Activated naive CD8-positive, alpha-beta T cell treated with anti-CD3 and anti-CD28 coated beads, Interleukin-2, amount 10 ng/mL, durations not matched to agents 7 days and 5 days (primary cell): ENCODE data around the gene VSTM2L. TPM values are rescaled to one million over a fixed set of nuclear protein-coding genes. Genes with fewer than 3 reads are reported as not detected.
A peak's percentile ranks its signal among the peaks of the same experiment; 100 is the strongest.

ENCODE experiments used
- ATAC-seq: fragments of 150-1000 bp; cut with Tn5 transposase; one replicate; pipeline ENCODE4 v1.10.0; 2021; ENCODE audit warnings: low read depth, moderate library complexity
- POLR2A ChIA-PET: fragments of 350-600 bp; sonication (Branson Sonifier 250); formaldehyde crosslinking; loops from one replicate; lab custom pipeline; 2021; ENCODE audit warnings: antibody characterized with exemption; lab: Charles Lee
- DNase-seq: peaks from one replicate; pipeline ENCODE4 v3.0.0; 2021
- H3K27ac Mint-ChIP-seq: one replicate; pipeline ENCODE4 v1.8.0; 2022; ENCODE audit warnings: mild to moderate bottlenecking, mixed read lengths
- H3K27me3 Mint-ChIP-seq: one replicate; pipeline ENCODE4 v1.8.0; 2022; ENCODE audit warnings: mild to moderate bottlenecking, moderate library complexity, mixed read lengths
- H3K36me3 Mint-ChIP-seq: one replicate; pipeline ENCODE4 v1.8.0; 2021; ENCODE audit warnings: mild to moderate bottlenecking, mixed read lengths
- H3K4me1 Mint-ChIP-seq: one replicate; pipeline ENCODE4 v1.8.0; 2021; ENCODE audit warnings: mixed read lengths
- H3K4me3 Mint-ChIP-seq: one replicate; pipeline ENCODE4 v1.8.0; 2022; ENCODE audit warnings: mild to moderate bottlenecking, moderate library complexity, mixed read lengths
- H3K9me3 Mint-ChIP-seq: one replicate; pipeline ENCODE4 v1.8.0; 2021; ENCODE audit warnings: mixed read lengths
- total RNA-seq, 2 experiments: library from RNA; stranded (reverse); gene quantifications; one replicate each; pipeline ENCODE4 v1.2.3, GENCODE V29; 2021

Gene VSTM2L
- total RNA-seq, 2 experiments from 2014 or later = not detected

DNA sequence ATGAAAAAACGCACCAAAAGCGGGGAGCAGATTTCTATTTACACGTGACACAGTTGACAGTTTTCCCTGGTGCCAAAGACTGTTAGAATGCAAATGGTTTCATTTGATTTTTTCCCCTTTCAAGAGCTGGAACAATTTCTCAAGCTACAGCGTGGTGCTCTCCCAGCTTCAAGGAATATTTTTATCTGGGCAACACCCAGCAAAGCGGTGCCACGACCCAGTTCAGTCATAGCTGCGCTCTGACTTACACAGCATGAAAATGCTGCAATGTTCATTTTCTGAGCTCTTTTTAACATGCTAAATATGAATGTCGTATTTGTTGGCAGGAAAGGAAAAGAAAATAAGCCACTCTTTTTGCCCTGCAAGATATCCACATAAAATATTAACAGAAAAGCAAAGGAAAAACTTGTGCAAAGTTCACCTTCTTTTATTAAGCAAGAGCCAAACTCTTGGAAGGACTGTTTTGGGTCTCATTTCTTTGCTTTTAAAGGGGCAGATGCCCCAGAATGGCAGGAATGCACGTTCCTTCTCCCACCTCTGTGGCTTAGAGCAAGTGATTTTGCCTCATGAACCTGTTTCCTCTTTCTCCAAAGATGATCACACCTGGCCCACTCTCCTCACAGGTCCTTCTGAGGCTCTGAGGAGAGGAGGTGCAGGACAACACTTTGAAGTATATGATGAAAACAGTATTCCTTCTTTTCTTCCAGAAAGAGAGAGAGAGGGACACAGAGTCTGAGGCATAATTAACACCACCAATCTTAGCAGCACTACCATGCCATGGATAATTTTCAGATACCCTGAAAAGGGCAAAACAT, 83.3 kb downstream of the VSTM2L start:
- ATAC-seq (no peak), DNase-seq (no peak)
- Mint-ChIP-seq H3K9me3 (no peaks in the 10 kb centered on the region), H3K27me3 (no peaks in the 10 kb centered on the region), H3K4me3 (no peak overlapping the region), H3K36me3 (peaks cover 22% of the 10 kb centered on the region), H3K27ac (no peak overlapping the region), H3K4me1 (peaks cover 18% of the 10 kb centered on the region)
- POLR2A ChIA-PET = no interaction called here

DNA sequence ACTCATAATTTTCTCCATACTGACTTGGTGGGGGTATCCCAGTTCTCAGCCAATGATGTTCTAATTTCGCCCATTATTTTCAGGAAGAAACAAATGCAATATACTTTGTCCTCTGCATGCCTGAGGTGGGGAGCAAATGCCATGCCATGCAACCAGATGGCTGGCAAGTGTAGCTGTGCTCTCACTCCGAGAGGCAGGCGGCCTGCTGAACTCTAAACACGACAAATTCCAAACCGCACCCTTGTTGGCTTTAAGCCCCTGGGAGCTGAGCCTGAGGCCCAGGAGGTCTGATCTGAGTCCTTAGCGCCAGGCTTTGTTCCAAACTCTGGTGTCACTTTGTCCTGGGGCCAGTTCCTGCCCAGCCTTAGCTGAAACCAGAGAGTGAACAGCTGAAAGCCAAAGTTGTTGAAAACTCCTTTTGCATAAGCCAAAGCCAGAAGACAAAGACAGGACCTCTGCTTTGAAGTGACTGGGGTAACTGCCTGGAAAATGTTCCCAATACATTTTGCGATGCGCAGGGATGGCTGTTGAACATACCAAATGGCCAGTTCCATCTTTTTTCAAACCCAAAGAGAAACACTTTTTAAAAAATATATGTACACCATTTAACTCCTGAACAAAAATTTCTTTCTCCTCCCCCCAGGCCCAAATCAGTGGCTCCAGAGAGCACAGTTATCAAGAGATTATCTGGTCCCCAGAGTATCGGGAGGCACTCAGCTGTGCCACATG, 84.1 kb downstream of the VSTM2L start:
- no peaks in the 10 kb centered on the region for H3K9me3 Mint-ChIP-seq

DNA sequence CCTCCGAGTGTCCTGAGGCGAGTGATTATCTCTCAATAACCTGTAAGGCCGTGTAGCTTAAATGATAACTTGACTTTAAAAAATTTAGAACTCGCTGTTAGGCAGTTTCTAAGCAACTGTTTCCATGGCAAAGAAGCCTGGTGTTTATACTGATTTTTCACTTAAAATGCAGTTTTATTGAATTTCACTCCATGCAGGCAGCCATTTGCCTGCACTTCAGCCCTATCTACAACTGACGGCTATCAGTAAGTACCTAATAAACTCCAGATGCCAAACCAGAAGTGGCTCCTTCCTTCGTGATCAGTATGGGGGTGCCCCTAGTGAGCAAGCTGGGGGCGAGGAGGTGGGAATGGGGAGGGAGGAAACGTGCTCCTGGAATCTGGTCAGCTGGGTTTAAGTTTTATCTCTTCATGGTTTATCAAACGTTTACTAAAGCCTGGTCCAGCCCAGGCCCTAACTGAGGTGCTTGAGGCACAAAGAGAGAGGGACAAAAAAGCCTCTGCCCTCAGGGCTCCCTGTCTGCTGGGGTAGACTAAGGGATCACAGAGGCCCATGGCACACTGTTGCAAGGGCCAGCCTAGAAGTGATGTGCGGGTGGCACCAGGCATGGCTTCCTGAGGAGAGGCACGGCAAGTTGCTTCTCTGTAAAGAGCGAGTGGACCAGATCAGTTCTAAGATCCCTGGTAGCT, 84.8 kb downstream of the VSTM2L start:
- Mint-ChIP-seq H3K4me3 (no peak overlapping the region), H3K9me3 (no peaks in the 10 kb centered on the region), H3K27me3 (no peaks in the 10 kb centered on the region), H3K36me3 (peaks cover 23% of the 10 kb centered on the region), H3K4me1 (peaks cover 27% of the 10 kb centered on the region), H3K27ac (peak overlapping the region; percentile 56)
- DNase-seq (no peak), ATAC-seq (no peak)
- POLR2A ChIA-PET = no interaction called here

More for the DNA sequence above, 84.1 kb downstream of the VSTM2L start:
- Mint-ChIP-seq H3K4me3 (no peak overlapping the region), H3K36me3 (peaks cover 25% of the 10 kb centered on the region), H3K4me1 (peaks cover 24% of the 10 kb centered on the region), H3K27ac (peak overlapping the region; percentile 56), H3K27me3 (no peaks in the 10 kb centered on the region)
- POLR2A ChIA-PET = no interaction called here
- no peak for ATAC-seq
- DNase-seq = no peak

DNA sequence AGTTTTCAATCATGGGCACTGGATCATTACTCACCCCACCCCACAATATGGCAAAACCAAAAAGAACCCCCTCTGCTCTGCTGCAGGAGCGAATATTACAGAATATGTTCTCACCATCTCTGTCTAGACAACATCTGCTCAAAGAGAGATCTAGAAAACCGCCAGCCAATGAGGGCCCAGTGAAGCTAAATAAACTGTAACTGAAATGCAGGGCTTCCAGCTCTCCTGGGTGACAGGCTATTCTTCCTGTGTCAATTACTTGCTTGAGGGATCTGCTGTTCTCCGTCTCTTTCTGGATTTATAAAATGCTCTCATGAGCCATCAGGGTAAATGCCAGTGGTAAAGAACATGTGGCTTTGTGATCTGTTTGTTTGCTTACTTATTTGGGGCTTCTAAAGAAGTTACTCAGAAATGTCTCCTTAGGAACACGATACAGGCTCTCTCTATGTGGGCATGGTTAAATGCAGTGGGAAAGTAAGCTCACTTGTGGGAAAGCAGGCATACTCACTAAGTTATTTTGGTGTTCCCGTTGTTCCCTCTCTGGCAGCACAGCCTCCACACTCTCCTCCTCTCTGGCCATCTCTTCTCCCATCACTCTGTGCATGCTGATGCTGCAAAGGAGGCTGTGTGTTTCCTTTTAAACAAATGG, 85.5 kb downstream of the VSTM2L start:
- ATAC-seq (no peak), DNase-seq (no peak)
- Mint-ChIP-seq H3K9me3 (no peaks in the 10 kb centered on the region), H3K27ac (no peak overlapping the region), H3K4me3 (no peak overlapping the region), H3K27me3 (no peaks in the 10 kb centered on the region), H3K4me1 (peaks cover 28% of the 10 kb centered on the region), H3K36me3 (peaks cover 23% of the 10 kb centered on the region)
- POLR2A ChIA-PET = no interaction called here

DNA sequence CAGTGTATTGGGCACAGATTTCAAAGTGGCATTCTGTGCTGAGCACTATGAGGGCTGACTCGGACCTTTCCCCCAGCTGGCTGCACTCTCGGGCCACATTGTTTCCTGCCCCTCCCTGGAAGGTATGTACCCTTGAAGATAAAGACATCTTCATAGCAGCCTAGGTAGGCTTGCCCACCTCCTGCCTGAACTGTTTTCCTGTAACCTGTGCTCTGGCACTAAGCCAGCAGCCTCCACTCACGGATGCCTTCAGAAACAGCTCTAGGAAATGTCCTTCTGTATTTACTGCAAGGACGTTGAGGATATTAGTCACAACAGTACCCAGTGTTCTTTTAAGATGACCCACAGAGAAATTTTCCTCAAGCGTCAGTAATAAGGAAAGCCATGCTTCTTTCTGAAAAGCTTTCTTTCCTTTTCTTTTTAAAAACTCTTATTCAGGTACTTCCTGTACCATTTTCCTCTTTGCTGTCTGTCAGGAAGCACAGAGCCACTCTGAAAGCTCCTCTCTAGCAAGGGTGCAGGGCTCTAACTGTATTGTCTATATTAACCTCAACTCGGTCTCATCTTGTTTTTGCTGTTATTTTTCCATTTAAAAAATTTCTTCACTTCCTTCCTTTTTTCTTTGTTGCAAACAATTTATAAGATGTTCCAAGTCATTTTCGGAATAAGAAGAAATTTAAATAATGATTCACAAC, 86.8 kb downstream of the VSTM2L start:
- no peak for ATAC-seq
- Mint-ChIP-seq H3K27ac (peak overlapping the region; percentile 85), H3K9me3 (no peaks in the 10 kb centered on the region), H3K36me3 (peaks cover 25% of the 10 kb centered on the region), H3K4me1 (peaks cover 28% of the 10 kb centered on the region), H3K4me3 (peak overlapping the region; percentile 41), H3K27me3 (no peaks in the 10 kb centered on the region)
- POLR2A ChIA-PET = interaction anchor here (1.0 kb wide), 1 partner anchor 44 kb away, joined by 3 read pairs; the partner anchor contains the start of genes RPRD1B and TTI1
- DNase-seq = no peak

DNA sequence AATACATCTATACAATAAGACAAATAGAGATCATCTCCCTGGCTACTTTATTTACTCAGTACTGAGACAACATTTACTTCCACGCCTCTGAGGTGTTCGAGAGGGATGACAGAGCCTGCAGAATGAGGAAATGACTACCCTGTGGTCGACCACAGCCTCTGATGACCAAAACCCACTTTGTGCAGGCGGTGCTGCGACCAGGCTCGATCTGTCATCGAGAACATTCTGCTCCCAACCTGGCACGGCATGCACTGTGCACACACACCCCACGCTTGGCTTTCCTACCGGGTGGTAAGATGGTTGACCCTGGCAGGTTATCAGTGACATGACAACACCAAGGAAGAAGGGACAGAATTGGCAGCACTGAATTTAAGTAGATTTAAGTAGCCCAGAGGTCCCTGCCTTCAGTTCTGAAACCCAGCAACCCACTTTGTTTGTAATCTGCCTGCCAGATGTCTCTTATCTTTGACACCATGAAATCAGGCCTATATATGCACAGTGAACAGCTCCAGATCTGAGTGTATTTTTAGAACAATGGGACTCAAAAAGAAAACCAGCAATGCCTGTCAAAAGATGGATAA, 87.7 kb downstream of the VSTM2L start:
- peak; percentile 67 for DNase-seq
- H3K27me3 Mint-ChIP-seq = no peaks in the 10 kb centered on the region
- peaks cover 28% of the 10 kb centered on the region for H3K4me1 Mint-ChIP-seq
- H3K27ac Mint-ChIP-seq = peak overlapping the region; percentile 85
- peak; percentile 90 for ATAC-seq
- H3K9me3 Mint-ChIP-seq = no peaks in the 10 kb centered on the region
- H3K4me3 Mint-ChIP-seq = peak overlapping the region; percentile 41
- peaks cover 27% of the 10 kb centered on the region for H3K36me3 Mint-ChIP-seq
- POLR2A ChIA-PET = interaction anchor here (1.0 kb wide), 2 partner anchors 10 to 42 kb away, joined by 3 read pairs; partner anchors contain the start of genes RPRD1B and TTI1

DNA sequence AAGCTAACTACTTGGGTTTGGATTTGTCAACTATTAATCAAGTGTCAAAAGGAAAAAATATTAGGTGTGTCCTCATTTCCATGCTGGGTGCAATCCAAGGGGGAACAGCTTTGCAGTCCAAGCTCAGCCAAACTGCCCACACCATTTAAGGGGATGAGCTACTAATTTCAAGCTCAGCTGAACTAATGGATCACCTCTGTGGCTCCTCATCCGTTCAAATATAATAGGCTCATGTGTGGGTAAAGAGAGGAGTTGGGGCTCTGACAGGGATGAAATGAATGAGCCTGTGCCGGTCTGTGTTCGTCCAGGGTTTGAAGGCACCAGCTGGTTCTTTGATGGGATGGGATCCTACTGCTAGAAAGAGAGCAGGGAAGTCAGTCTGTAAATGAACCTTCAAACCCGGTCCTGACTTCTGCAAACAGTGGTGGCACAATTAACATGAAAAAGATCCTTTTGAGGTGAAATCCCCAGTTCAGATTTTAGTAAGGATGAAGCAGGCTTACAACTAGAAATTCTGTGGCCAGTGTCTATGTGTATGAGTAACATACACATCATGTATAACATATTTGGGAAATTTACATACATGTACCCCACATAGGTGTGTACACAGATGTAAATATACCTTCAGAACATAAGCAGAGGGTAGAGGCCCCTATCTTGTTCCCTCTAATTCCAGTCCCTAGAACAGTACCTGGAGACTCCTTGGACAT, 88.4 kb downstream of the VSTM2L start:
- H3K36me3 Mint-ChIP-seq = peaks cover 27% of the 10 kb centered on the region
- no peaks in the 10 kb centered on the region for H3K27me3 Mint-ChIP-seq
- H3K27ac Mint-ChIP-seq = peak overlapping the region; percentile 85
- H3K4me1 Mint-ChIP-seq = peaks cover 28% of the 10 kb centered on the region
- no peaks in the 10 kb centered on the region for H3K9me3 Mint-ChIP-seq
- ATAC-seq = no peak
- POLR2A ChIA-PET = interaction anchor here (1.0 kb wide), 2 partner anchors 10 to 42 kb away, joined by 3 read pairs; partner anchors contain the start of genes RPRD1B and TTI1
- peak overlapping the region; percentile 41 for H3K4me3 Mint-ChIP-seq
- DNase-seq = no peak

DNA sequence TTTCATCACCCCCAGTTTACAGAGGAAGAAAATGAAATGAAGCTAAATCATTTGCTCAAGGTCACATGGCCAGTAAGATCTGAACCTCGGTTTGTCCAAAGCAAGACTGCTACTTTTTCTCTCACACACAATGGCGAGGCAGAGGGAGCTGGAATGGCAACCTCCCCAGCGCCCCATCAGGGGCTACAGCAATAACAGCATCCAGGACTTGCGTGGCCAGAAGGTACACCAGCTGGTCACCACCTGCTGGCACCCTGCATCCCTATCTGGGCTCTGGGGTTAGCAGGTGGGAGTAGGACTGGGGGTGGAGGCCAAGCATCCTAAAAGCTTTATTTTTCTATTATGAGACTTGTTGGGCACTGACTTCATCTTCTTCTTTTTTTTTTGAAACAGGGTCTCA, 89.0 kb downstream of the VSTM2L start:
- Mint-ChIP-seq H3K4me3 (no peak overlapping the region), H3K4me1 (peaks cover 28% of the 10 kb centered on the region), H3K9me3 (no peaks in the 10 kb centered on the region), H3K36me3 (peaks cover 27% of the 10 kb centered on the region), H3K27me3 (no peaks in the 10 kb centered on the region), H3K27ac (no peak overlapping the region)
- POLR2A ChIA-PET = no interaction called here
- DNase-seq = no peak
- no peak for ATAC-seq

DNA sequence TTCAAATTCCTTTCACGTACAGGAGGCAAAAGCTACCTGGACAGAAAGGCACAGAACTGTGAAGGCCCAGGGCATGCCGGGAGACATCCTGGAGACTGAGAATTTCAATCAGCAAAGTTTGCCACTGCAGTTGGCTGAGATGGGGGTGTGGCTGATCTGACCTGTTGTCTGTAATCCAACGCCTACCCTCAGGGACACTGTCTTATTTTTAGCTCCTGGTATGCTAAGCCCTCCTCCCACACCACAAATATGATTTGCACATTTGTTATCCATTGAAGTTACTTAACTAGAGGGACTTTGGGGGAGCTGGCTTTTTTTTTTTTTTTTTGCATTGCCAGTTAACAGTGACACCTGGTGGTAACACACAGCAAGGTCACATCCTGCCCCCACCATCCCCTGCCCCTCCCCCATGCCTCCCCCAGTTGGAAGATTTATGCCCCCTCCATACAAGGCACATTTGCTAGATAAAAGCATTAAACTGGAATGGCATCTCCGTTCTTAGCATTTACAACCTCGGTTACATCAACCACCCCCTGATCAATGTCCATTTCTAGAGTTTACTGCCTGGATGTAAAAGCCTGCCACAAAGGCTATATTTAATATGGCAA, 90.0 kb downstream of the VSTM2L start:
- Mint-ChIP-seq H3K9me3 (no peaks in the 10 kb centered on the region), H3K4me1 (peaks cover 28% of the 10 kb centered on the region), H3K36me3 (peaks cover 28% of the 10 kb centered on the region), H3K27ac (no peak overlapping the region), H3K4me3 (no peak overlapping the region), H3K27me3 (no peaks in the 10 kb centered on the region)
- no peak for DNase-seq
- no peak for ATAC-seq
- POLR2A ChIA-PET = interaction anchor here (0.6 kb wide), 1 partner anchor 394 kb away, joined by 4 read pairs; no protein-coding TSS in a partner anchor

DNA sequence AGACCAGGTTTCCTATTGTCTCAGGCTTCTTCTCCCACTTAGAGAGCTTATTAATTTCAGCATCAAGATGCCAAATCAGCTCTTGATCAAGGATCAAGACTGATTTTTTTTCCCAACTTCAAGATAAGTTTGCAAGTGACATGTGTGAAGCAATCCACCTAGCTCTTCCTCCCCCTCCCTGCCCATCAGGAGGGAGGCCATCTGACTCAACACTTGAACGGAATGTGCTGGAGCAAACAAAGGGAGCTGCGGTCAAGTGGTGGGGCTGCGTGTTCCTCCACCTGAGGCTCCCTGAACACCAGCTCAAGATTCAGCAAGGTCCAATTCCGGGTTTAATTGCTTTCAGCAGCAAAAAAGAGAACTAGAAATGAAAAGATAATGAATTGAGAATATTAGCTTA, 91.6 kb downstream of the VSTM2L start:
- POLR2A ChIA-PET = interaction anchor here (0.6 kb wide), 1 partner anchor 18 kb away, joined by 3 read pairs; no protein-coding TSS in a partner anchor
- Mint-ChIP-seq H3K27me3 (no peaks in the 10 kb centered on the region), H3K27ac (no peak overlapping the region), H3K9me3 (no peaks in the 10 kb centered on the region), H3K4me3 (no peak overlapping the region), H3K4me1 (peaks cover 27% of the 10 kb centered on the region), H3K36me3 (peaks cover 27% of the 10 kb centered on the region)
- no peak for ATAC-seq
- no peak for DNase-seq
